Measurements from ENCODE around the gene RBM38.

The RBM38 gene

GRCh38 chr20:57458400-57459160 lies 67.4 kb downstream of the RBM38 start:
- DNase-seq: no peak
